ENCODE measurements around the gene UGT1A1.

Gene UGT1A1

GRCh38 chr2:233817361-233817911, 57.4 kb downstream of the UGT1A1 start:
- no peak for DNase-seq (ENCODE audit: low spot score)

GRCh38 chr2:233817995-233818638, 58.0 kb downstream of the UGT1A1 start:
- DNase-seq (ENCODE audit: low spot score): no peak

- DNase-seq (ENCODE audit: low spot score): no peak
These were observed 58.9 kb downstream of the UGT1A1 start for GRCh38 chr2:233818639-233819621.

- peak; percentile 29 for DNase-seq (ENCODE audit: low spot score)
These were observed 60.1 kb downstream of the UGT1A1 start for GRCh38 chr2:233819884-233820773.

- DNase-seq (ENCODE audit: low spot score): peak; percentile 34
These were observed 60.7 kb downstream of the UGT1A1 start for GRCh38 chr2:233820774-233821105.

- DNase-seq (ENCODE audit: low spot score): peak; percentile 32
These were observed 61.1 kb downstream of the UGT1A1 start for GRCh38 chr2:233821196-233821595.

- DNase-seq (ENCODE audit: low spot score): peak; percentile 17
These were observed 61.6 kb downstream of the UGT1A1 start for GRCh38 chr2:233821709-233822100.

- peak; percentile 42 for DNase-seq (ENCODE audit: low spot score)
These were observed 62.2 kb downstream of the UGT1A1 start for GRCh38 chr2:233822101-233822771.

All from ecto neural progenitor cell (in vitro differentiated cells).